Stimulated activated CD4-positive, alpha-beta T cell treated with anti-CD3 and anti-CD28 coated beads, Interleukin-15, amount 100 ng/mL, for 1 hour (primary cell): ENCODE measurements around the gene PAPPA.

Source experiments
- DNase-seq, 2 donors: peaks; one replicate each; pipeline ENCODE4 v3.0.0-alpha.2; 2020; ENCODE audit warnings: low read depth in 1 of 2, low spot score in 1 of 2

The PAPPA gene

GRCh38 chr9:116409129-116409528, 255.5 kb downstream of the PAPPA start:
- DNase-seq: no peak

GRCh38 chr9:116409638-116410037, 256.0 kb downstream of the PAPPA start:
- no peak for DNase-seq

GRCh38 chr9:116411506-116411905, 257.9 kb downstream of the PAPPA start:
- DNase-seq: no peak

- no peak for DNase-seq
Observed at GRCh38 chr9:116414374-116414773, 260.8 kb downstream of the PAPPA start.

- no peak for DNase-seq
Observed at GRCh38 chr9:116416421-116416820, 262.8 kb downstream of the PAPPA start.

GRCh38 chr9:116417464-116417863, 263.9 kb downstream of the PAPPA start:
- DNase-seq: no peak

GRCh38 chr9:116419181-116419580, 265.6 kb downstream of the PAPPA start:
- no peak for DNase-seq

GRCh38 chr9:116420993-116421538, 267.5 kb downstream of the PAPPA start:
- DNase-seq: no peak

- no peak for DNase-seq
Observed at GRCh38 chr9:116422119-116422979, 268.8 kb downstream of the PAPPA start.

GRCh38 chr9:116423149-116423548, 269.6 kb downstream of the PAPPA start:
- DNase-seq: no peak

- no peak for DNase-seq
Observed at GRCh38 chr9:116425244-116425643, 271.7 kb downstream of the PAPPA start.

GRCh38 chr9:116430849-116431248, 277.3 kb downstream of the PAPPA start:
- no peak for DNase-seq

- DNase-seq: no peak
Observed at GRCh38 chr9:116432051-116432450, 278.5 kb downstream of the PAPPA start.

GRCh38 chr9:116434314-116434713, 280.7 kb downstream of the PAPPA start:
- DNase-seq: no peak

- DNase-seq: no peak
Observed at GRCh38 chr9:116435706-116436105, 282.1 kb downstream of the PAPPA start.

GRCh38 chr9:116436121-116436520, 282.5 kb downstream of the PAPPA start:
- no peak for DNase-seq

GRCh38 chr9:116437411-116438370, 284.1 kb downstream of the PAPPA start:
- DNase-seq: no peak

- no peak for DNase-seq
Observed at GRCh38 chr9:116442528-116442927, 288.9 kb downstream of the PAPPA start.

- no peak for DNase-seq
Observed at GRCh38 chr9:116447934-116448333, 294.3 kb downstream of the PAPPA start.

GRCh38 chr9:116448431-116448830, 294.8 kb downstream of the PAPPA start:
- DNase-seq: no peak

GRCh38 chr9:116449949-116450348, 296.4 kb downstream of the PAPPA start:
- DNase-seq: no peak
